ENCODE measurements around the gene ANKRD1. TPM values are rescaled to one million over a fixed set of nuclear protein-coding genes. Genes with fewer than 3 reads are reported as not detected.
A peak's percentile ranks its signal among the peaks of the same experiment; 100 is the strongest.
"Not testable (repeated sequence)": the region's sequence is repeated elsewhere in the genome, so short reads cannot be mapped to it uniquely, and the experiment has no call there.

The ANKRD1 gene
- total RNA-seq, 2 experiments from 2014 or later, result not detected

GRCh38 chr10:90887555-90887954 lies 33.3 kb downstream of the ANKRD1 start:
- Mint-ChIP-seq H3K36me3 (peaks cover 51% of the 10 kb centered on the region), H3K4me3 (no peak overlapping the region), H3K9me3 (ENCODE audit: low read depth) (no peaks in the 10 kb centered on the region), H3K27me3 (no peaks in the 10 kb centered on the region), H3K27ac (no peak overlapping the region), H3K4me1 (no peaks in the 10 kb centered on the region)
- ATAC-seq, result no peak
- no peak for DNase-seq
- CTCF ChIA-PET, result interaction anchor here (1.2 kb wide), 1 partner anchor 15 kb away, joined by 4 read pairs; the partner anchor contains the start of gene RPP30

- Mint-ChIP-seq H3K36me3 (peaks cover 41% of the 10 kb centered on the region), H3K9me3 (ENCODE audit: low read depth) (no peaks in the 10 kb centered on the region)
- ATAC-seq, result no peak
Observed at GRCh38 chr10:90885176-90885575, 35.7 kb downstream of the ANKRD1 start.

GRCh38 chr10:90884431-90884830 lies 36.5 kb downstream of the ANKRD1 start:
- no peaks in the 10 kb centered on the region for H3K9me3 Mint-ChIP-seq (ENCODE audit: low read depth)
- peaks cover 4% of the 10 kb centered on the region for H3K4me1 Mint-ChIP-seq
- CTCF ChIA-PET, result interaction anchor here (1.0 to 1.7 kb wide), 3 partner anchors 12 to 97 kb away, joined by 3 to 5 read pairs (median 5); partner anchors contain the start of gene RPP30
- H3K36me3 Mint-ChIP-seq, result peaks cover 39% of the 10 kb centered on the region
- no peak overlapping the region for H3K27ac Mint-ChIP-seq
- no peak for DNase-seq
- ATAC-seq, result no peak
- no peak overlapping the region for H3K4me3 Mint-ChIP-seq
- no peaks in the 10 kb centered on the region for H3K27me3 Mint-ChIP-seq

More at GRCh38 chr10:90885176-90885575, 35.7 kb downstream of the ANKRD1 start:
- Mint-ChIP-seq H3K27me3 (no peaks in the 10 kb centered on the region), H3K4me1 (no peaks in the 10 kb centered on the region), H3K4me3 (no peak overlapping the region), H3K27ac (no peak overlapping the region)
- CTCF ChIA-PET, result interaction anchor here (1.4 to 1.7 kb wide), 2 partner anchors 13 to 26 kb away, joined by 5 read pairs; partner anchors contain the start of gene RPP30
- DNase-seq, result no peak

- not testable (repeated sequence) for H3K27me3 Mint-ChIP-seq; ATAC-seq; H3K4me3 Mint-ChIP-seq; H3K9me3 Mint-ChIP-seq (ENCODE audit: low read depth); DNase-seq
- H3K36me3 Mint-ChIP-seq, result peaks cover 29% of the 10 kb centered on the region
- CTCF ChIA-PET, result interaction anchor here (0.7 to 2.0 kb wide), 24 partner anchors 9 to 918 kb away, joined by 3 to 10 read pairs (median 4); partner anchors contain the start of genes HTR7, PPP1R3C, RPP30 and TNKS2
- H3K27ac Mint-ChIP-seq, result peak overlapping the region; percentile 32
- peaks cover 23% of the 10 kb centered on the region for H3K4me1 Mint-ChIP-seq
Observed at GRCh38 chr10:90880059-90880719, 40.7 kb downstream of the ANKRD1 start.

GRCh38 chr10:90879062-90879461 lies 41.8 kb downstream of the ANKRD1 start:
- Mint-ChIP-seq H3K4me1 (peaks cover 29% of the 10 kb centered on the region), H3K4me3 (no peak overlapping the region), H3K27me3 (no peaks in the 10 kb centered on the region), H3K27ac (peak overlapping the region; percentile 58), H3K36me3 (peaks cover 28% of the 10 kb centered on the region), H3K9me3 (ENCODE audit: low read depth) (no peaks in the 10 kb centered on the region)
- DNase-seq (no peak), ATAC-seq (no peak)
- CTCF ChIA-PET, result interaction anchor here (0.6 to 2.0 kb wide), 20 partner anchors 8 to 754 kb away, joined by 3 to 10 read pairs (median 4); partner anchors contain the start of genes HTR7, PPP1R3C and RPP30

GRCh38 chr10:90872648-90873020 lies 48.3 kb downstream of the ANKRD1 start:
- Mint-ChIP-seq H3K4me1 (peaks cover 40% of the 10 kb centered on the region), H3K4me3 (peak overlapping the region; percentile 91), H3K27me3 (peaks cover 21% of the 10 kb centered on the region), H3K36me3 (peaks cover 18% of the 10 kb centered on the region), H3K27ac (peak overlapping the region; percentile 92), H3K9me3 (ENCODE audit: low read depth) (no peaks in the 10 kb centered on the region)
- CTCF ChIA-PET, result interaction anchor here (1.0 to 5.0 kb wide), 8 partner anchors 10 to 379 kb away, joined by 3 to 19 read pairs (median 4); partner anchors contain the start of gene HTR7
- ATAC-seq (peak; percentile 35), DNase-seq (peak; percentile 57)

GRCh38 chr10:90871766-90872647 lies 48.9 kb downstream of the ANKRD1 start, which contains the start of gene RPP30:
TSS of gene RPP30 (plus strand) at chr10:90871974. CDS start at chr10:90871987, 13 bp downstream.
- peak within 1 kb of the TSS; percentile 91 for H3K4me3 Mint-ChIP-seq
- peaks cover 27% of the 10 kb centered on the region for H3K27me3 Mint-ChIP-seq
- H3K4me1 Mint-ChIP-seq, result peaks cover 40% of the 10 kb centered on the region
- DNase-seq (peak; percentile 90), ATAC-seq (peak; percentile 98)
- H3K36me3 Mint-ChIP-seq, result peaks cover 13% of the 10 kb centered on the region
- CTCF ChIA-PET, result interaction anchor here (1.0 to 5.0 kb wide), 9 partner anchors 8 to 380 kb away, joined by 3 to 19 read pairs (median 4); partner anchors contain the start of gene HTR7
- peak within 1 kb of the TSS; percentile 92 for H3K27ac Mint-ChIP-seq
- H3K9me3 Mint-ChIP-seq (ENCODE audit: low read depth), result no peaks in the 10 kb centered on the region

- ATAC-seq, result peak; percentile 56
- Mint-ChIP-seq H3K27ac (peak overlapping the region; percentile 92), H3K27me3 (peaks cover 33% of the 10 kb centered on the region), H3K4me3 (peak overlapping the region; percentile 91), H3K9me3 (ENCODE audit: low read depth) (no peaks in the 10 kb centered on the region), H3K4me1 (peaks cover 36% of the 10 kb centered on the region), H3K36me3 (peaks cover 8% of the 10 kb centered on the region)
- CTCF ChIA-PET, result interaction anchor here (0.6 to 5.0 kb wide), 9 partner anchors 8 to 381 kb away, joined by 3 to 19 read pairs (median 5); partner anchors contain the start of gene HTR7
- DNase-seq, result peak; percentile 71
Observed at GRCh38 chr10:90871279-90871765, 49.6 kb downstream of the ANKRD1 start.

GRCh38 chr10:90866050-90866598 lies 54.8 kb downstream of the ANKRD1 start:
- CTCF ChIA-PET, result interaction anchor here (0.7 to 5.1 kb wide), 4 partner anchors 9 to 116 kb away, joined by 3 to 18 read pairs (median 4); no protein-coding TSS in a partner anchor
- peaks cover 72% of the 10 kb centered on the region for H3K27me3 Mint-ChIP-seq
- peaks cover 8% of the 10 kb centered on the region for H3K4me1 Mint-ChIP-seq
- H3K4me3 Mint-ChIP-seq, result no peak overlapping the region
- peaks cover 2% of the 10 kb centered on the region for H3K36me3 Mint-ChIP-seq
- DNase-seq, result no peak
- ATAC-seq, result no peak
- no peaks in the 10 kb centered on the region for H3K9me3 Mint-ChIP-seq (ENCODE audit: low read depth)
- H3K27ac Mint-ChIP-seq, result no peak overlapping the region

- ATAC-seq, result no peak
- no peak overlapping the region for H3K27ac Mint-ChIP-seq
- CTCF ChIA-PET, result interaction anchor here (0.7 to 5.1 kb wide), 4 partner anchors 9 to 115 kb away, joined by 3 to 18 read pairs (median 4); no protein-coding TSS in a partner anchor
- H3K9me3 Mint-ChIP-seq (ENCODE audit: low read depth), result no peaks in the 10 kb centered on the region
- H3K36me3 Mint-ChIP-seq, result peaks cover 2% of the 10 kb centered on the region
- H3K4me1 Mint-ChIP-seq, result peaks cover 1% of the 10 kb centered on the region
- H3K27me3 Mint-ChIP-seq, result peaks cover 76% of the 10 kb centered on the region
- no peak overlapping the region for H3K4me3 Mint-ChIP-seq
- no peak for DNase-seq
Observed at GRCh38 chr10:90865401-90865800, 55.5 kb downstream of the ANKRD1 start.

- H3K4me3 Mint-ChIP-seq, result no peak overlapping the region
- H3K9me3 Mint-ChIP-seq (ENCODE audit: low read depth), result no peaks in the 10 kb centered on the region
- H3K27ac Mint-ChIP-seq, result no peak overlapping the region
- H3K36me3 Mint-ChIP-seq, result no peaks in the 10 kb centered on the region
- peaks cover 81% of the 10 kb centered on the region for H3K27me3 Mint-ChIP-seq
- DNase-seq (no peak), ATAC-seq (no peak)
- CTCF ChIA-PET, result interaction anchor here (0.8 to 5.1 kb wide), 4 partner anchors 9 to 113 kb away, joined by 3 to 18 read pairs (median 6); partner anchors contain the start of gene RPP30
- peaks cover 3% of the 10 kb centered on the region for H3K4me1 Mint-ChIP-seq
Observed at GRCh38 chr10:90862908-90863514, 57.9 kb downstream of the ANKRD1 start.
